GM21390 (cell line): ENCODE data around the gene ASB12.
"Not testable (repeated sequence)": the region's sequence is repeated elsewhere in the genome, so short reads cannot be mapped to it uniquely, and the experiment has no call there.

Experiments used
- ATAC-seq: cut with Tn5 transposase; IDR thresholded peaks from one replicate; pipeline ENCODE4 v1.9.1; 2021; ENCODE audit not compliant: unreplicated experiment

Gene ASB12

GRCh38 chrX:64230123-64230970 is at the start of gene ASB12:
Gene ASB12, minus strand, starts transcription at chrX:64230607. Its CDS starts 4,957 bp downstream, at chrX:64225650.
- no peak for ATAC-seq

GRCh38 chrX:64265265-64265664 is 34.9 kb upstream of the ASB12 start:
- no peak for ATAC-seq

GRCh38 chrX:64229154-64229553 is 1.3 kb downstream of the ASB12 start:
- ATAC-seq: no peak

GRCh38 chrX:64218023-64218422 is 12.4 kb downstream of the ASB12 start:
- no peak for ATAC-seq

GRCh38 chrX:64213989-64214388 is 16.4 kb downstream of the ASB12 start:
- ATAC-seq: not testable (repeated sequence)

GRCh38 chrX:64206556-64207162 is 23.7 kb downstream of the ASB12 start:
- ATAC-seq: no peak

- peak; percentile 78 for ATAC-seq
Measured at GRCh38 chrX:64205735-64206501, 24.5 kb downstream of the ASB12 start.

- peak; percentile 41 for ATAC-seq
Measured at GRCh38 chrX:64205441-64205734, 25.0 kb downstream of the ASB12 start, which contains the start of gene AMER1. Gene AMER1, minus strand, starts transcription at chrX:64205708. Its CDS starts 12,422 bp downstream, at chrX:64193286.

GRCh38 chrX:64204701-64205440 is 25.5 kb downstream of the ASB12 start:
- ATAC-seq: peak; percentile 9

GRCh38 chrX:64204252-64204651 is 26.2 kb downstream of the ASB12 start:
- no peak for ATAC-seq

GRCh38 chrX:64202808-64203325 is 27.5 kb downstream of the ASB12 start:
- no peak for ATAC-seq

GRCh38 chrX:64198036-64198435 is 32.4 kb downstream of the ASB12 start:
- peak; percentile 53 for ATAC-seq

- ATAC-seq: no peak
Measured at GRCh38 chrX:64196606-64197005, 33.8 kb downstream of the ASB12 start.

GRCh38 chrX:64195862-64196261 is 34.5 kb downstream of the ASB12 start:
- ATAC-seq: no peak

GRCh38 chrX:64192673-64193072 is 37.7 kb downstream of the ASB12 start:
- ATAC-seq: no peak

- ATAC-seq: no peak
Measured at GRCh38 chrX:64192040-64192439, 38.4 kb downstream of the ASB12 start.

GRCh38 chrX:64191281-64192010 is 39.0 kb downstream of the ASB12 start:
- ATAC-seq: no peak

GRCh38 chrX:64190136-64190740 is 40.2 kb downstream of the ASB12 start:
- no peak for ATAC-seq

- ATAC-seq: no peak
Measured at GRCh38 chrX:64188901-64189300, 41.5 kb downstream of the ASB12 start.

GRCh38 chrX:64187762-64188150 is 42.7 kb downstream of the ASB12 start:
- ATAC-seq: no peak
